RCC 7860 (cell line): Measurements from ENCODE around the gene ZNF462.
"Not testable (repeated sequence)": the region's sequence is repeated elsewhere in the genome, so short reads cannot be mapped to it uniquely, and the experiment has no call there.

ENCODE experiments used
- DNase-seq: peaks from one replicate; pipeline ENCODE4 v3.0.0-alpha.2; 2015; ENCODE audit warnings: low spot score
- FAIRE-seq: peaks from 2 replicates; lab custom pipeline; 2012; peaks lifted over from hg19 to GRCh38; lab: Jason Lieb, UNC

Gene ZNF462

DNA sequence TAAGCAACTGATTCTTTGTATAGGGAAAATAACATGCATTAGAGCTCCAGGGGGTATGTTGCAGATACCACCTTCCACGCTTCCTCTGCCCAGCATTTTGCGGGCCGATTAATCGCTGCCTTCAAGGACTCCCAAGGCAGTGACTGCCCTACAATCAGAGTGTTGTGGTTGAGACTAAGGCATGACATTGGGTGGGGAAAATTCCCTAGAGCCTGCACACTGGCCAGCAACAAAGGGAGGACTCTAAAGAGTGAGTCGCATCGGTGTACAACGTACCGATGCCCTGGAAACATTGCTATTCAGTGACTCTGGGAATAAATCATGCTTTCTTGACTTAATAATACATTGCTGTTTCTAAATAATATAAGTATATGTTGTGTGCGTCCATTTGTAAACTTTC lies 119.7 kb downstream of the ZNF462 start:
- no peak for DNase-seq
- no peak for FAIRE-seq

DNA sequence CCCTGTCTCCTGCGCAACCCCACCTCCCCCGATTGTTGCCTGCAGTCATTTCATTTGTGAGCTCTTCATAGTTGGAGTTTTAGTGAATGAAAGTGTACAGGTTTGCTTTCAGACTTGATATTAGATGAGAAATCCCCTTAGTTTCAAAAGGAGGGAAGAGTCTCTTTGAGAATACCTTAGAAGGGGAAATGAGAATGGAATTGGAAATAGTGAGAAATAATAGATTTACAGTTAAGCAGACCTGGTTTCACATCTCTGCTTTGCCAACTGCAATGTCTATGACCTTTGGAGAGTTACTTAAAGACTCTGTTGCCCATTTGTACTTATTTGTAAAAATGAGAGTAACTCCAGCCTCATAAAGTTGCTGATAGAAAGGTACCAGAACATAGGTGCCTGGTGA lies 120.4 kb downstream of the ZNF462 start:
- FAIRE-seq: no peak
- DNase-seq: no peak

DNA sequence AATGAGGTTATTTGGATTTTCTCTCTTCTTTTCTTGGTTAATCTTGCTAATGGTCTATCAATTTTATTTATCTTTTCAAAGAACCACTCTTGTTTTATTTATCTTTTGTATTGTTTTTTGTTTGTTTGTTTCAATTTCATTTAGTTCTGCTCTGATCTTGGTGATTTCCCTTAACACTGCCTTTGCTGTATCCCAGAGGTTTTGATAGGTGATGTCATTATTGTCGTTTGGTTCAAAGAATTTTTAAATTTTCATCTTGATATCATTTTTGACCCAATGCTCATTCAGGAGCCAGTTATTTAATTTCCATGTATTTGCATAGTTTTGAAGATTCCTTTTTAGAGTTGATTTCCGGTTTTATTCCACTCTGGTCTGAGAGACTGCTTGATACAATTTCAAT lies 126.9 kb downstream of the ZNF462 start:
- not testable (repeated sequence) for DNase-seq, FAIRE-seq

DNA sequence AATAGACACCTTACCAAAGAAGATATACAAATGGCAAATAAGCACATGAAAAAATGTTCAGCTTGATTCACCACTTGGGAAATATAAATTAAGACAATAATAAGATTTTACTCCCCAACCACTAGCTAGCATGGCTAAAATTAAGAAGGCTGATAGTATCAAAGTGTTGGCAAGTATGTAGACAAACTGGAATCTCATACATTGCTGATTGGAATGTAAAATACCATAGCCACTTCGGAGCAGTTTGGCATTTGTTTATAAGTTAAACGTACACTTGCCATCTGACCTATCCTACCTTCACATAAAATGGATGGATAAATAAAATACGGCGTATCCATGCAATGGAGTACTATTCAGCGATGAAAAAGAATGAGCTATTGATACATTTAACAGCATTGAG lies 129.2 kb downstream of the ZNF462 start:
- no peak for FAIRE-seq
- no peak for DNase-seq

DNA sequence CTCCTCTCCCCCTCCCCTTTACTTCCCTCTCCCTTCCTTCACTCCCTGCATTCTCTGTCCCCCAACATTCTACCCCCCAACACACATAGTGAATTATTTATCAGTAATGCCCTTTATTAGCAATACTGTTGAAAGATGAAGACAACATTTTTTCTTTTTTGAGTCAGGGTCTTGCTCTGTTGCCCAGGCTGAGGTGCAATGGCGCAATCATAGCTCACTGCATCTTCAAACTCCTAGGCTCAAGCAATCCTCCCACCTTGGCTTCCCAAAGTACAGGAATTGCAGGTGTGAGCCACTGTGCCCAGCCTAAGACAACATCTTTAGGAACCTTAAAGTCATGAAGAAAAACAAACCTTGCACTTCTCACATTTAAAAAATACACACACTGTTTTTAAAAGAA lies 130.6 kb downstream of the ZNF462 start:
- FAIRE-seq (no peak), DNase-seq (no peak)

DNA sequence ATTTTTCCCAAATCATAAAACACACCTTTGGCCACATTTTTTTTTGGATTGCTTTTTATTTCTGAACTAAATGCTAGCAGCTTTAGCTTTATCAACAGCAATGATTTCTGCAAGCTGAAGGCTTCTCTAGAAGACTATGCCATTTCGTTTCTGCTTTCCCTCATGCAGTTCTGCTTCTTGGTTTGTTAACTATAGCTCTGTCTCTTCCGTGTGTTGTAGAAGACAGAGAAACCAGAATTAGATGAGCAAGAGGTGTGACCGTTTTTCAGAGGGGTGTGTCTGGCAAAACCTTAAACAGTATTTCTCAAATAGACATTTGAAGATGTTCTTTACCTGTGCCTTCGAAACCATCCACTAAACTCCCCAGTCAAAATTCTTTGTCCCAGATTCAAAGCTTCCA lies 131.5 kb downstream of the ZNF462 start:
- DNase-seq: no peak
- FAIRE-seq: no peak

DNA sequence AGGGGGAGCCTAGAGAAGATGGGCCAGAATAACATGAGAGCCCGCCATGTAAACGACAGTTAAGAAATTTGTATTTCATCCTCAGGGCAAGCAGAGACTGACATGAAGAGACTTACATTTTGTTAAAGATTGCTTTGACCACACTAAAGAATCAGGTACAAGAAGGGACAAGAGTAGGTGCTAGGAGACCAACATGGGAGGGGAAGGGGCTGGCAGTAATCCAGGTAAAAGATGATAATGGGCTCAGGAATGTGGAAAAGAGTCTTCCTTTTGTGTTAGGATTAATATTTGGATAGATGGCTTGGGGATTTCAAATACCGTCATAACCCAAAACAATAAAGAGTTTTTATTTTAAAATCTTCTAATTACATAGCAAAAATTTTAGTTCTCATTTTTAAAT lies 137.3 kb downstream of the ZNF462 start:
- FAIRE-seq (no peak), DNase-seq (no peak)

DNA sequence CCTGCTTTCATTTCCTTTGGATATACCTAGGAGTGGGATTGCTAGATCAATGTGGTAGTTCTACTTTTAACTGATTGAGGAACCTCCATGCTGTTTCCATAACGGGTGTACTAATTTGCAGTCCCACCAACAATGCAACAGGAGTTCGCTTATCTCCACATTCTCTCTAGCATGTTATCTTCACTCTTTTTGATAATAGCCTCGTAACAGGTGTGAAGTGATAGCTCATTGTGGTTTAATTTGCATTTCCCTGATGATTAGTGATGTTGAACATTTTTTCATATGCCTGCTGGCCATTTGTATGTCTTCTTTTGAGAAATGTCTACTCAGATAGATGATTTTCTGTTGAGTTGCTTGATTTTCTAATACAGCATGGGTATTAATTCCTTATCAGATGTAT lies 142.2 kb downstream of the ZNF462 start:
- no peak for FAIRE-seq

DNA sequence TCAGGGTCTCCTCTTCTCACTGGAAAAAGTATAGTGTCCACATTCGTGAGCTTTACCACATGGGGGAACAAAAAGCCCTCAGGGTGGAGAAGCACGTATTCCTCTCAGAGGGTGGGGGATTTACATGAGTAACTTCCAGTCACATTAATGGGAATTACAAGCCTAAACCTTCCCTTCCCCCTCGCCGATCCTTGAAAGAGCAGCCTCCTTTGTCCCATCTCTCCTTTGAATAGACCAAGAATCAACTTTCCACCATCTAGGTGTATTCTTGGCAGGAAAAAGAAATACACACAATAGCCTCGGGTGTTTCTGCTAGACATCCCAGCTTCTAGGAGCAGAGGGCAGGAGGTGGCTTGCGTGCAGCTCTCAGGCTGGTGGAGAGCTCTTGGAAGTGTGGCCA lies 144.4 kb downstream of the ZNF462 start:
- no peak for DNase-seq
- no peak for FAIRE-seq

More for the DNA sequence above, 142.2 kb downstream of the ZNF462 start:
- DNase-seq: no peak

DNA sequence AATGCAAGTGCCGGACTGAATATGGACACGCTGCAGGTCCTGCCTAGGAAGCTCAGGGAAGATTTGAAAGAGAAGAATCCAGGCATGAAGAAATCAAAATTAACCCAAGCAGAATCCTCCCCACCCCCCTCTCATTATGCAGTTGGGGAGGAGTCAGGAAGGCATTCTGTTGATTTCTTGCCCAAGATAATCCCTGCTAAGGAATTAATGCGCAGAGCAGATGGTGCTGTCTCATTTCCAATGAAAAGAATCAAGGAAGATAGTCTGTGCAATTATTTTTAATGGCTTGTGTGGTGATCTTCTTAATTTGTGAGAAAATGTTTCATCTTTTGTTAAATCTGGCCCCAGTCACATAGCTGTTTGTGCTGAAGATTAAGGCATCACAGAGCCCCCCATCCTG lies 145.0 kb downstream of the ZNF462 start:
- no peak for DNase-seq
- FAIRE-seq: no peak

DNA sequence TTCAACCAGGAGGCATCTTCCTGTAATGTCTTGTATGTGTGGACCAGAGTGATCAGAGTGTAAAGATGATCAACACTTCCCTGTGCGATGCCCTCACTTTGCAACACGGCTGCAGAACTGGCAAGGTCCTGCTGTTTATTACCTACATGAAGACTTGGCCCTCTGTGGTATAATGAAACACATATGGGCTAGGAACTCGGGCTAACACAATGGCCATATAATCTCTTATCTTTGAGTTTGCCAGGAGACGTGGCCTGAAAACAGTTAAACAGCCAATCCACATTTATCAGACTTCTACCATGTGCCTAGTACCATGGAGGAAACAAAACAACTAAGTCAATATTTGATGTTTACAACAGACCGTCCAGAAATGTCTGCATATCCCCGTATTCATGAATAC lies 145.5 kb downstream of the ZNF462 start:
- no peak for FAIRE-seq

DNA sequence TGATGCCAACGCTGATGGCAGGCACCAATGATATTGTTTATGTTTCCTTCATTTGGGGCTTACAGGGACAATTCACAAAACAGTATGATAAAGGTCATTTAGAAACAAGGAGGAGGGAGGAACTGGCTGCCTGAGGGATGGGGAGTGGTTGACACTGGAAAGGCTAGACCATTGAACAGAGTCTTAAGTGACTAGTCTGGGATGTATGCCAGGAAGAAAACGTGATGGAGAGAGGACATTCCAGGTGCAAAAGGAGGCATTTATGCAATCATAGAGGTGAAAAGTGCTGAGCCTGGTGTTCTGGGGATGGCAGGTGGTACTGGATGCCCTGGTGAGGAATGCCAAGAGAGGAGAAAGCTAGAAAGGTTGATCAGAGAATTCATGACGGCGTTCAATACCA lies 153.4 kb downstream of the ZNF462 start:
- FAIRE-seq (no peak), DNase-seq (no peak)

More for the DNA sequence above, 145.5 kb downstream of the ZNF462 start:
- DNase-seq: no peak

DNA sequence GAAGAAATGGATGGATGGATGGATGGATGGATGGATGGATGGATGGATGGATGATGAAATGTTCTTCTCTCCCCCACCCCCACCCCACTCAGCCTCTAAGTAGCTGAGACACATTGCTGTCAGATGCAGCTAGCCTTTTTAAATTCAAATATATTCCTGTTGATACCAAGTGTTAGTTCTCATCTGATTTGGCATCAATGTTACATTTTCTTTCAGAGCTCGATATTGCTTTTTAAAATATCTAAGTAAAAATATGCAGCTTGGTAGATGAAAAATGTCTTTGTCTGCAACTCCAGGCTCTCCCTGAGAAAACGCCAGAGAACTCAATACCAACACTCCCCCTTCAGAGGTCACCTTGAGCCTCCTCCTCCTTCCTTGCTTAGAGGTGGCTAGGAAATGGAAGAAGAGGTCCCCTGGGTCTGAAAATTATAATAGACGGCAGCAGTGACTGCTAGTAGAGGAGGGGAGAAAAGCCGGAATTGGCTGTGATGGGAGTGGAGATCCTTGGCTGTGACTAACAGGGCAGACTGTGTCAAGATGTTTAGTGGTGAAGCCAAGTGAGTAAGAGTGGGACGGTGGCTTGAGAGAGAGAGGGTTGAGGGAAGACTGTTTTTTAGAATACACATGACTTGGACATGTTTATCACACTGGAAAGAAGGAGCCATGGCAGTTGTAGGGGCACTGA lies 156.0 kb downstream of the ZNF462 start:
- FAIRE-seq: peak; percentile 85

DNA sequence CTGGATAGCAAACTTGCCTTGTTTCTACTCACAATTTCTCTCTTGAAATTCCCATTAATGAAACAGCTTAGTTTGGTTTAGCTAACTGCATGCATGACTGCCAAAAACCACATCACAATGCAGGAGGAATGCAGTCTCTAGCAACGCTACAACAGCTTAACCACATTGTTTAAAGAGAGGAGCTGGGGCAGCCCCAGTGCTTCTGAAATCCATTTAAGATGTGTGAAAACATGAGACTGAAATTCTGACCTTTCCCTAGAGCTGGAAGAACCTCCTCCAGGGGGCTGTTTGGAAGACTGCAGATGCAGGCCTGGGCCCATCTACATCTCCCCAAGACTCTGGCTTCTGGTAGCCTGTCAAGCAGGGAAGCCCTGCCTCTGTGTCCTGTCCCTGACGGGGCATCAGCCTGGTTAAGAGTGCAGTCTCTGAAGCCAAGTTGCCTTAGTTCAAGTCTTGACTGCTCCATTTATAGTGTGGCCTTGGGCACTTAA lies 157.1 kb downstream of the ZNF462 start:
- FAIRE-seq: peak; percentile 97
- DNase-seq: peak; percentile 96

More for the DNA sequence above, 156.0 kb downstream of the ZNF462 start:
- peak; percentile 85 for DNase-seq

DNA sequence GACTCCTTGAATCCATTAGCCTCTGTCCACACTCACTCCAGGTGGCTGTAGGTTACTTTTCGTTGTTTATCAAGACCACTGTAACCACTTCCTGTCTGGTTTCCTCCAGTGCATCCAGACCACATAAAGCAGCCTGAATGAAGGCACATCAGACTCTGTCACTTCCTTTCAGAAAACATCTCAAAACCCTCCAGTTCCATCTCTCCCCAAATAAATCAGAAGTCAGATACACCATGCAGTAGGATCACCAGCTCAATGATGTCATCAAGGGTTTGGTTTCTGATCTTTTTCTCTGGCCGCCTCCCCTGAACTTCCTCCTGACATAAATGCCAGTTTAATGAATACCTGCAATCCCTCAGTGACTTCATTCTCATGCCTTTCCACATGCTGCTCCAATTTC lies 161.2 kb downstream of the ZNF462 start:
- FAIRE-seq (peak; percentile 69), DNase-seq (peak; percentile 66)

DNA sequence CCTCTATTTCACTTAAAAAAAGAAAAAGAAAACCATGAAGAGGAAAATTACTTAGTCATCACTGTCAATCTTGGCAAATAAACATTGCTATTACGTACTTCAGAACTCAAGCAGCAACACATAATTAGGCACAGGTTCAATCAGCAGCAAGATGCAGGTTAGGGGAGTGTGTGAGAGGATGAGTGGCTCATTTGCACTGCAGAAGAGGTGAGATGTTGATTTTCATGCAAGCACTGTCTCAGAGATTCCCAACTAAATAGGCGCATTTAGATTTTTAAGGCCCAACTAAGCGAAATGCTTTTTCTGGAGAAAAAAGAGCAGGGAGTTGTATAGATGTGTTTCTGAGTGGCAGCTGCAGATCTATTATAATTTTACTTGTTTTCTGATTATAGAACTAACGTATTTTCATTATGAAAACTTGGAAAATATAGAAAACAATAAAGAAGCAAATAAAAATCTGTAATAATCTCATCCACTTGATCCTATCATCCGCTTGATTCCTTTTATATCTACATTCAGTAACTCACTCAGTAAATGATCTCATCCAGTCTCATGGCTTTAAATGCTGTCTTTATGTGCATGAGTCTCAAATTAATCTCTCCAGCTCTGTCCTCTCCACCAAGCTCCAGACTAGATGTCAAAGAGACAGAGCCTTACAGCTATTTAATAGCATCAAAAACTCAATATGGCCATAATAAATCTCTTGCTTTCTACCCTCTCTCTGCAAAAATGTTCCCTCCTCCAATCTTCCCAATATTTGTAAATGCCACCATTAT lies 162.5 kb downstream of the ZNF462 start:
- no peak for DNase-seq
- no peak for FAIRE-seq

DNA sequence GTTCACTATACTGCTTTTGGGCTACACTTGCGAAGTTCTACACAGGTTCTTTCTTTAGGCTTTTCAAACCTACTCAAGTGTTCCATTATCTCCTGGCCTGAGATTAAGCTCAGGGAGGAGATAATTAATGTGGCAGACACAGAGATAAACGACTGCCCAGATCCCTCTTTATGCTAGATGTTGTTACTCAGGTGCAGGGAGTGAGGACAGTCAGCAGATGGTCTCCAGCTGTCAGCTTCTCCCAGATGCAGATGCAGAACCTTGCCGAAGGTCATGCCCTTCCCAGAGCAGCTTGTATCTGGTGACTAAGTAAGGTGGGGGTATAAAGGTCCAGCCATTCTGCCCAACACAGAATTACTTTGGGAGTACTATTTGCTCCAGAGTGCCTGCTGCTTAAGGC lies 166.2 kb downstream of the ZNF462 start:
- no peak for FAIRE-seq
- no peak for DNase-seq

DNA sequence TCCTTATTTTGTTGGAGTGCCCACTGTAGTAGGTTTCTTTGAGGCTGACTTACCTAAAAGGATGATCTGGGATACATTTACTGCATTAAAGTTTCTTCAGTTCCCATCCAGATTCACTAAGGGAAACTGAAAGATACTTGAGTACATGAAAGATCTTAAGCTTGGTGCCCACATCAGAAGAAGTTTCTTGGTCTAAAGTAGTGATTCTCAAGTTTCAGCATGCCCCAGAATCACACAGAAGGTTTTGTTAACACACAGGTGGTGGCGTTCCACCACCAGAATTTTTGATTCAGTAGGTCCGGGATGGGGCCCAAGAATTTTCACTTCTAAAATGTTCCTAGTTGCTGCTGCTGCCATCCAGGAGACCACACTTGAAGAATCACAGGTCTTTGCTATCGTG lies 171.0 kb downstream of the ZNF462 start:
- no peak for DNase-seq
- FAIRE-seq: no peak

DNA sequence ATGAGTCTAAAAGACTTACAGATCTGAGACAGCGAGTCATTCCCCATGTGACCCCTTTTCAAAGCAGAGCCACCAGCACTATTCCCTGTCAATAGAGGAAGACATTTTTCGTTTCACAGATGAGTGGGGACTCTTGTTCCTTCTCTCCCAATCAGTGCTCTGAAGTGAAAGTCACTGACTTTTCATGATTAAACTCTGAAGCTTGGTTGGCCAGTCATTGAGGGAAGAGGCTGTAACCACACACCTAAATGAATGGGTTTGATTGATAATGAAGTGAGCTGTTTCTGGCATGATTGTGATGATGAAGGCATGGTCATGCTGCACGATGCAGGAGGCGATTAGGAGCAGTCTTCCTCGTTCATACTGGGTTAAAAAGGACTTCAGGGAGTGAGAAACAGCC lies 171.9 kb downstream of the ZNF462 start:
- DNase-seq: no peak

DNA sequence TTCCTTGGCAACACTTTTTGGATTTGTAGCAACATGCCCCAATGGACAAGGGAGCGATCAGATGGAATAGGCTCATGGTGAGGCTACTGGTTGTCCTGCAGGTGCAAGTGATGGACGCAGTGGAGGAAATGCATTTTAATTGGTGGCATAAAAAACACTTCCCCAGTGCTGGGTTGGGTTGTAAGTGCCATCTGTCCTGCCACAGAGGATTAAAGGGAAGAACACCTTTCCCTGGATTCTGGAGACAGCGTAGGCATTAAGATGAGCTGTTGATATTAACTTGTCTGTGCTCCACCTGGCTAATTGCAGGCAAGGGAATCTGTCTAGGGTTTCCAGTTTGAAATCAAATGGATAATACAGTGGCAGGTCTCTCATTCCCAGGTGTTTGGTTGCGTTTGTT lies 173.4 kb downstream of the ZNF462 start:
- FAIRE-seq (no peak), DNase-seq (no peak)

More for the DNA sequence above, 171.9 kb downstream of the ZNF462 start:
- FAIRE-seq: no peak

DNA sequence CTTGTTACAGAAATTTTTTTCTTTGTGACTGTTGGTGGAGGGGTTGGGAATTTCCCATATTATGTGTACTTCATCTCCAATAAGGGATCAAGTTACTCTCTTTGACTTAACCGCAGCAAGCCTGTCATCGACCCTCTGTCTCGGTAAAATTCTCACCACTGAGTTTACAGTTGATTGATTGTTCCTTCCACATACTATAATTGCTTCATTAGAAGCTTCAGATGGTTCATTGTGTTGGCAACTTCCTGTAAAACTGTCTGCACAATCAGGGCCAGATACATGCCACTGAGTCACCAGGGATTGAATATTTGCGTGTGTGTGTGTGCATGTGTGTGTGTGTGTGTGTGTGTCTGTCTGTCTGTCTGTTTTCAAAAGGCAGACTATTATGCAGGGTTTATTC lies 176.6 kb downstream of the ZNF462 start:
- DNase-seq (peak; percentile 85), FAIRE-seq (peak; percentile 81)

DNA sequence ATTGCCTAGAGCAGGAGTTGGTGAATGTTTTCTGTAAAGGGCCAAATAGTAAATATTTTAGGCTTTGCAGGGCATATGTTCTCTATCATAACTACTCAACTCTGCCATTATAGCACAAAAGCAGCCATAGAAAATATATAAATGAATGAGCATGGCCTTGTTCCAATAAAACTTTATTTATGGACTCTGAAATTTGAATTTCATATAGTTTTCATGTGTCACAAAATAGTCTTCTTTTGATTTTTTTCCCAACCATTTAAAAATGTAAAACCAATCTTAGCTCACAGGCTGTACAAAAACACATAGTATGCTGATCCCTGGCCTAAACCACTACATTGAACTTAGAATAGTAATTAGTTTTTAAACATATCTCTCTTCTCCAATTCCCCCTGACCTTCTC lies 179.6 kb downstream of the ZNF462 start:
- no peak for DNase-seq
- FAIRE-seq: no peak
